NCI-H526 treated with DMSO at 0.1 percent for 48 hours (cell line): ENCODE measurements around the gene ASH1L.
"Not testable (repeated sequence)": the region's sequence is repeated elsewhere in the genome, so short reads cannot be mapped to it uniquely, and the experiment has no call there.

ENCODE experiments used
- DNase-seq: peaks from one replicate; lab custom pipeline; 2025; lab: John Stamatoyannopoulos, UW

ASH1L gene

GRCh38 chr1:155561779-155562580, 623 bp downstream of the ASH1L start:
- peak; percentile 83 for DNase-seq

DNA sequence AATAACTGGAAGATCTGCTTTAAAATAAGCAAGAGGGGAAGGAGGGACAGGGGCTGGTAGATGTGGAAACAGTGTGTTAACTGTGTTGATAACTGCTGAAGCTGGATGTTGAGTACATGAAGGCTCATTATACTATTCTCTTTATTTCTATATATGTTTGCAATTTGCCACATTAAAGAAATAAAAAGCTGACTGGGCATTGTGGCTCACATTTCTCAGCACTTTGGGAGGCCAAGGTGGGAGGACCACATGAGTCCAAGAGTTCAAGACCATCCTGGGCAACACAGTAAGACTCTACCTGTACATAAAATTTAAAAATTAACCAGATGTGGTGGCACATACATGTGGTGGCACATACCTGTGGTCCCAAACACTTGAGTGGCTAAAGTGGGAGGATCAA, 6.7 kb downstream of the ASH1L start:
- no peak for DNase-seq

DNA sequence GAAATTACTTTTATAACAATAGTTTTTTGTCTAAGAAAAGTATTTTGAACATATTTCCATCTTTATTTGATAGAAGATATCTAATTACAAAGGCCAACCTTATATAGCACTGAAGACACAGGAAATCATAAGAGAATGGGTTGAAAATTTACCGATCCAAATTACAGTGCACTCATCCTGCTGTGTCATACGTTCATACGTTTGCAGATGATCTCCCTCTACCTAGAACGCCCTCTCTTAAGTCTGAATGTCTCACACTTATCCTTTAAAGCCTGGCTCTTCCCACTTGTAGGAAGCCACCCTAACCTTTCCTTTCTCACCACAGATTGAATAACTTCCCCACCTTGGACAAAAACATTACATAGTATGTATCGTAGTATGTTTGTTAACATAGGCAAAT, 9.3 kb downstream of the ASH1L start:
- peak; percentile 33 for DNase-seq

- DNase-seq, result peak; percentile 98
Measured at GRCh38 chr1:155548706-155549105, 13.9 kb downstream of the ASH1L start.

DNA sequence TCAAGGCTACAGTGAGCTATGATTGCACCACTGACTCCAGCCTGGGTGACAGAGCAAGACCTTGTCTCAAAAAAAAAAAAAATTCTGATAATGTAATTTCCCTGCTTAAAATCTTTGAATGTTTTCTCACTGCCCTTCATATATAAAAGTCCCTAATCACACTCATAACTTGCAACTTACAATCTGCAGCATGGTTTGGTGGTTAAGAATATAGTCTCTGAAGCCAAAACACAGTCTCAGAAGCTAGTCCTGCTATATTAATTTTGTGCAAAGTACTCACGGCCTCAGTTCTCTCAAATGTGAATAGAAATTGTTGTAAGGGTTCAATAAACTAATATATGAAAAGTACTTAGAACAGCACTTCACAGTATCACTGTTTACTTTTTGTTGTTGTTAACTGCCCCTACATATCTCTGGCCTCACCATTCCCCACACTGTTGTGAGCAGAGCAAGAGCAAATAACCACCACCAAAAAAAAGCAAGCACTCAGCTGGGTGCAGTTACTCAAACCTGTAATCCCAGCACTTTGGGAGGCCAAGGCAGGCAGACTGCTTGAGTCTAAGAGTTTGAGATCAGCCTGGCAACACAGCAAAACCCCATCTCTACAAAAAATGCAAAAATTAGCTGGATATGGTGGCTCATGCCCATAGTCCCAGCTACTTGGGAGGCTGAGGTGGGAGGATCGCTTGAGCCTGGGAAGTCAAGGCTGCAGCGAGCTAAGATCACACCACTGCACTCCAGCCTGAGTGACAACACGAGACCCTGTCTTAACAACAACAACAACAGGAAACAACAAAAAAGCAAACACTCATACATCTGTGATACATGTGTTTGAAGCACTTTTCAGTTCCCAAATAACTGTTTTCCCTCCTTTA, 22.4 kb downstream of the ASH1L start:
- no peak for DNase-seq

DNA sequence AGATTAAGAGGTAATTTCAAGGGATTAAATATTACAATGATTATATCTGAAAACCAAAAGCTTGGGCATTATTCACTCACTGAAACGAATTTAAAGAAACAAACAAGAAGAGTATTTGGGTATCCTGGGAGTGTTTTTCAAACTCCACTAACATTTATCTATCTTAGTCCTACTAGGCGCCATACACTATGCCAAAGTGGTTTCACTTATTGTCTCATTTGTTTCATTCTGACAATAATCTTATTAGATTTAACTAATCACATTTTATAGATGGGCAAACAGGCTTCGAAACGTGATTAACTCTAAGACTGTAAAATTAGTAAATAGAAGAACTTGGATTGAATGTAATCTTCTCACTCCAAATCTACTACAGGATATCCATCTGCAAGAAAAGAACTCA, 25.4 kb downstream of the ASH1L start:
- no peak for DNase-seq

- no peak for DNase-seq
Measured at GRCh38 chr1:155531624-155532023, 31.0 kb downstream of the ASH1L start.

- DNase-seq, result no peak
Measured at GRCh38 chr1:155529929-155530328, 32.7 kb downstream of the ASH1L start.

GRCh38 chr1:155529109-155529508, 33.5 kb downstream of the ASH1L start:
- no peak for DNase-seq

GRCh38 chr1:155527677-155528076, 34.9 kb downstream of the ASH1L start:
- DNase-seq, result no peak

GRCh38 chr1:155526356-155526755, 36.2 kb downstream of the ASH1L start:
- no peak for DNase-seq

- no peak for DNase-seq
Measured at GRCh38 chr1:155522069-155522468, 40.5 kb downstream of the ASH1L start.

- DNase-seq, result no peak
Measured at GRCh38 chr1:155518484-155518883, 44.1 kb downstream of the ASH1L start.

GRCh38 chr1:155514582-155515187, 47.9 kb downstream of the ASH1L start:
- no peak for DNase-seq

DNA sequence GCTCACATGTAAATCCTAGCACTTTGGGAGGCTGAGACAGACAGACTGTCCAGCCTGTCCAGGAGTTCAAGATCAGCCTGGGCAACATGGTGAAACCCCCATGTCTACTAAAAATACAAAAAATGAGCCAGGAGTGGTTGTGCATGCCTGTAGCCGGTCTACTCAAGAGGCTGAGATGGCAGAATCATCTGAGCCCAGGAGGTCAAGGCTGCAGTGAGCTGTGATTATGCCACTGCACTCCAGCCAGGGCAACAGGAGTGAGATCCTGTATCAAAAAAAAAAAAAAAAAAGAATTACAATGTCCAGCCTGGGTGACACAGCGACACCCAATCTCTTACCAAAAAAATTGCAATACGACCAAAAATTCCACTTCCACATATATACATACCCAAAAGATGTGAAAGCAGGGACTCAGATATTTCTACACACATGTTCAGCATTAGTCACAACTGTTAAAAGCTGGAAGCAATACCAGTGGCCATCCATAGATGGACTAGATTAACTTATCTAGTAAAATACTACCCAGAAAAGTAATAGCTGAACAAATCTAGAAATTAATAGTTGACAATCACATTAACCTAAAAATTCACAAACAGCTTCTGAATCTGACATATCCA, 49.2 kb downstream of the ASH1L start:
- DNase-seq, result no peak

- not testable (repeated sequence) for DNase-seq
Measured at GRCh38 chr1:155511385-155511784, 51.2 kb downstream of the ASH1L start.

- no peak for DNase-seq
Measured at GRCh38 chr1:155509064-155509463, 53.5 kb downstream of the ASH1L start.

DNA sequence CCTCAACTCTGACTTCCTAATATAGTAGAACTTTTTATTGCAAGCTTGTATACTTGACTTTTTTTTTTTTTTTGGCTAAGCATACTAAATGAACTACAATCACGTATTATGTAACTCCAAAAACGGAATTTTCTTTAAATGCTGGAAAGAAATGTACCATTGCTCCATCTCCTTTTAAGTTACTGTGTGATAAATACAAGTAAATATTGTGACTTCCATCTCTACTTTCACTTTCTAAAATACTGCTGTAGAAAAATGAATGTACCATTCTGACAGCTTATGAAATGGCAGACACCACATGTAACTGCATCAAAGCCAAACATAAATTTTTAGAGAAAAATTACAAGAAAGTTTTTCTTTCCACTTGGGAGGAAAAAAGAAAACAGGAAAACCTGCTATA, 54.7 kb downstream of the ASH1L start:
- DNase-seq, result no peak

DNA sequence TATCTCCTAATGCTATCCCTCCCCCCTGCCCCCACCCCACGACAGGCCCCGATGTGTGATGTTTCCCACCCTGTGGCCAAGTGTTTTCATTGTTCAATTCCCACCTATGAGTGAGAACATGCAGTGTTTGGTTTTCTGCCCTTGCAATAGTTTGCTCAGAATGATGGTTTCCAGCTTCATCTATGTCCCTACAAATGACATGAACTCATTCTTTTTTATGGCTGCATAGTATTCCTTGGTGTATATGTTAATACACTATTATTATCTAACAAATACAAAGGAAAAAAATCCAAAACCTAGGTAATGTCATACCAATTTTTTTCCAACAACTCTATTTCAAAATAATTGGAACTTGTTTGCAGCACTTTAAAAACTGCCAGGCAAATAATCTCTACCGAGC, 56.6 kb downstream of the ASH1L start:
- DNase-seq, result not testable (repeated sequence)

DNA sequence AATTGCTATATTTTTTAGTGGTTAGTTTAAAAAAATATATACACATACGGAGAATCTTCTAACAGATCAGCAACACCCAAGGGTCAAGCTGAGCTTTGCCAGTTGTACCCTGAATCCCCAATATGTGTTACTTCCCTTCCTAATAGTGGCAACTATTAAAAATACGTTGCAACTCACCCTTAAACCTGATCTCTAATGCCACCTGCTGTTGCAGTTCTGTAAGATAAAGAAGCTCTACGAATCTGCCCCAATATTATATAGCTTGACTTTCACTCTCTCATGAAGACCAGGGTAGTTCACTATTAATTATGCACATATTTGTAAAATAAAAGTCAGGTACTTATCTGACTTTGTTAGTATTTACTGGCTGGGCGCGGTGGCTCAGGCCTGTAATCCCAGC, 58.4 kb downstream of the ASH1L start:
- peak; percentile 71 for DNase-seq

GRCh38 chr1:155499953-155500639, 62.5 kb downstream of the ASH1L start:
- peak; percentile 100 for DNase-seq

DNA sequence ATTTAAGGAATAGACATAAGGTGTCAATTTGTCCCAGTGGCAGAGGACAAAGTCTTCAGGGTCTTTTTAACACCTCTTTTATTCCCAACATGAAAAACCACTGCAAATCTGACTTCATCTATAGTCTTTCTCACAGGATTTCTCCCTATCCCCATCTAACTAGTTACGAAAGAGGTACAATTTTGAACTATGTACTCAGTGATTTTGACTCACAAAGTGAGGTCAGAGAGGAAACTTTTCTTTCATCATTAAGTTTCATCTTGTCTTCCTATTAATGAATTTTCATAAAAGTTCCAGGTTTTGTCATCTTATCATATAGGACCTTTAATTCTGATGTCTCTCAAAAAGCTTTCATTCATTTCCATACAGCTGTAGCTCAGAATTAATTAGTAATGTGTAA, 63.3 kb downstream of the ASH1L start:
- peak; percentile 62 for DNase-seq
